Caco-2 (cell line): Measurements from ENCODE around the gene IL33. TPM values are rescaled to one million over a fixed set of nuclear protein-coding genes. Genes with fewer than 3 reads are reported as not detected.
A peak's percentile ranks its signal among the peaks of the same experiment; 100 is the strongest.

Source experiments
- BruUV-seq: library from RNA; stranded (reverse); fragments of 400-500 nt; replicated peaks from 2 replicates; lab custom pipeline; 2021; lab: Mats Ljungman, UMichigan
- CTCF ChIA-PET: fragments of 300-600 bp; sonication (Branson Sonifier 250); formaldehyde crosslinking; loops from one replicate; lab custom pipeline; 2022; ENCODE audit warnings: antibody characterized with exemption; lab: Charles Lee
- POLR2A ChIA-PET: fragments of 300-600 bp; sonication (Branson Sonifier 250); formaldehyde crosslinking; loops from one replicate; lab custom pipeline; 2022; ENCODE audit warnings: antibody characterized with exemption; lab: Charles Lee
- DNase-seq, 2 experiments: peaks; one replicate each; pipeline versions ENCODE4 v3.0.0 to v3.0.0-alpha.2; 2020 to 2022
- H3K27me3 ChIP-seq: replicated peaks from 2 replicates; pipeline ENCODE4 v1.6.0; 2011; ENCODE audit warnings: low read length; ENCODE audit not compliant: control insufficient read depth, insufficient read depth
- H3K36me3 ChIP-seq: 2 replicates; pipeline ENCODE4 v1.5.1; 2011; ENCODE audit warnings: low read length; ENCODE audit not compliant: control insufficient read depth, insufficient read depth
- H3K4me1 ChIP-seq: fragments of 250-450 bp; sonication (Bioruptor Pico); 2 replicates; pipeline ENCODE4 v1.5.1; 2020; ENCODE audit warnings: mild to moderate bottlenecking
- H3K4me3 ChIP-seq: 2 replicates; pipeline ENCODE4 v1.5.1; 2011; ENCODE audit warnings: low read depth, mild to moderate bottlenecking, control low read depth, low read length
- H3K9me3 ChIP-seq: fragments of 250-450 bp; sonication (Bioruptor Pico); 2 replicates; pipeline ENCODE4 v1.5.1; 2020; ENCODE audit warnings: mild to moderate bottlenecking, moderate library complexity
- H3K27ac Mint-ChIP-seq: one replicate; pipeline ENCODE4 v1.8.0; 2022; ENCODE audit warnings: mixed read lengths; ENCODE audit not compliant: unreplicated experiment
- H3K27me3 Mint-ChIP-seq: one replicate; pipeline ENCODE4 v1.8.0; 2022; ENCODE audit warnings: mixed read lengths; ENCODE audit not compliant: insufficient read depth, unreplicated experiment
- H3K36me3 Mint-ChIP-seq: one replicate; pipeline ENCODE4 v1.8.0; 2022; ENCODE audit warnings: mild to moderate bottlenecking, mixed read lengths; ENCODE audit not compliant: insufficient read depth, unreplicated experiment
- H3K4me1 Mint-ChIP-seq: one replicate; pipeline ENCODE4 v1.8.0; 2022; ENCODE audit warnings: low read depth, mixed read lengths; ENCODE audit not compliant: unreplicated experiment
- H3K4me3 Mint-ChIP-seq: one replicate; pipeline ENCODE4 v1.8.0; 2022; ENCODE audit warnings: mild to moderate bottlenecking, moderate library complexity, mixed read lengths; ENCODE audit not compliant: unreplicated experiment
- H3K9me3 Mint-ChIP-seq: one replicate; pipeline ENCODE4 v1.8.0; 2022; ENCODE audit warnings: mixed read lengths; ENCODE audit not compliant: unreplicated experiment
- CTCF ChIP-seq, 2 experiments: fragments of 200-600 bp in 1 of 2; IDR thresholded peaks; 1 replicate in 1 of 2; 2 replicates in 1 of 2; pipeline versions ENCODE4 v1.5.1 to v1.8.0; 2011 to 2022; ENCODE audit warnings: antibody characterized with exemption in 1 of 2, control low read depth in 1 of 2, inconsistent platforms in 1 of 2, low read depth in 1 of 2, low read length in 1 of 2, mild to moderate bottlenecking in 1 of 2, moderate library complexity in 1 of 2; ENCODE audit not compliant: insufficient read depth in 1 of 2, severe bottlenecking in 1 of 2, unreplicated experiment in 1 of 2
- intact Hi-C: fragments of 100-400 bp; cut with micrococcal nuclease; formaldehyde crosslinking; loops from one replicate; pipeline ENCODE4 v1.10.0; 2022; ENCODE audit not compliant: unreplicated experiment
- total RNA-seq: library from RNA; stranded (reverse); gene quantifications from 2 replicates; pipeline ENCODE4 v1.2.3, GENCODE V29; 2022

The IL33 gene
- total RNA-seq, 1 experiment from 2014 or later, result not detected

GRCh38 chr9:6301858-6302257, 86.3 kb downstream of the IL33 start:
- Histone ChIP-seq H3K27me3 (no peaks in the 10 kb centered on the region), H3K4me1 (no peaks in the 10 kb centered on the region), H3K4me3 (no peak overlapping the region), H3K9me3 (no peaks in the 10 kb centered on the region), H3K36me3 (no peaks in the 10 kb centered on the region)
- BruUV-seq, result no TSS peak
- no peak overlapping the region for H3K4me3 Mint-ChIP-seq
- H3K36me3 Mint-ChIP-seq, result no peaks in the 10 kb centered on the region
- no peak for DNase-seq
- ChIA-PET CTCF (no interaction called here), POLR2A (no interaction called here)
- no peak overlapping the region for H3K27ac Mint-ChIP-seq
- intact Hi-C loops, result loop anchor here (10.0 kb wide), 1 partner anchor 417 kb away; no protein-coding TSS in a partner anchor
- H3K4me1 Mint-ChIP-seq, result no peaks in the 10 kb centered on the region
- peaks cover 3% of the 10 kb centered on the region for H3K27me3 Mint-ChIP-seq
- no peaks in the 10 kb centered on the region for H3K9me3 Mint-ChIP-seq
- no peak for TF ChIP-seq CTCF (IDR thresholded peaks at IDR 0.05; ENCODE audit: insufficient read depth in 1 of 2, low read depth in 1 of 2, low read length in 1 of 2, severe bottlenecking in 1 of 2, unreplicated experiment in 1 of 2)

GRCh38 chr9:6302417-6302816, 86.8 kb downstream of the IL33 start:
- no peaks in the 10 kb centered on the region for H3K27me3 ChIP-seq
- Mint-ChIP-seq H3K4me3 (no peak overlapping the region), H3K27ac (no peak overlapping the region), H3K27me3 (peaks cover 3% of the 10 kb centered on the region), H3K36me3 (no peaks in the 10 kb centered on the region), H3K9me3 (no peaks in the 10 kb centered on the region), H3K4me1 (no peaks in the 10 kb centered on the region)
- intact Hi-C loops, result loop anchor here (10.0 kb wide), 1 partner anchor 418 kb away; no protein-coding TSS in a partner anchor
- H3K36me3 ChIP-seq, result no peaks in the 10 kb centered on the region
- peak in 1 of 2 experiments; percentile 1 for DNase-seq
- ChIA-PET CTCF (no interaction called here), POLR2A (no interaction called here)
- H3K4me3 ChIP-seq, result no peak overlapping the region
- H3K9me3 ChIP-seq, result no peaks in the 10 kb centered on the region
- no TSS peak for BruUV-seq
- no peaks in the 10 kb centered on the region for H3K4me1 ChIP-seq
- no peak for TF ChIP-seq CTCF (IDR thresholded peaks at IDR 0.05; ENCODE audit: insufficient read depth in 1 of 2, low read depth in 1 of 2, low read length in 1 of 2, severe bottlenecking in 1 of 2, unreplicated experiment in 1 of 2)

- Histone ChIP-seq H3K36me3 (no peaks in the 10 kb centered on the region), H3K27me3 (no peaks in the 10 kb centered on the region), H3K4me3 (no peak overlapping the region), H3K4me1 (no peaks in the 10 kb centered on the region), H3K9me3 (no peaks in the 10 kb centered on the region)
- H3K27me3 Mint-ChIP-seq, result peaks cover 3% of the 10 kb centered on the region
- TF ChIP-seq CTCF (IDR thresholded peaks at IDR 0.05; ENCODE audit: insufficient read depth in 1 of 2, low read depth in 1 of 2, low read length in 1 of 2, severe bottlenecking in 1 of 2, unreplicated experiment in 1 of 2), result no peak
- H3K4me3 Mint-ChIP-seq, result no peak overlapping the region
- no peaks in the 10 kb centered on the region for H3K9me3 Mint-ChIP-seq
- ChIA-PET POLR2A (no interaction called here), CTCF (no interaction called here)
- H3K36me3 Mint-ChIP-seq, result no peaks in the 10 kb centered on the region
- no TSS peak for BruUV-seq
- H3K4me1 Mint-ChIP-seq, result no peaks in the 10 kb centered on the region
- DNase-seq, result no peak
- H3K27ac Mint-ChIP-seq, result no peak overlapping the region
- intact Hi-C loops, result loop anchor here (2.0 to 10.0 kb wide), 2 partner anchors 177 to 419 kb away; no protein-coding TSS in a partner anchor
Observed at GRCh38 chr9:6304232-6304631, 88.6 kb downstream of the IL33 start.
